A673 (cell line): Measurements from ENCODE around the gene AIP.
"Not testable (repeated sequence)": the region's sequence is repeated elsewhere in the genome, so short reads cannot be mapped to it uniquely, and the experiment has no call there.

Experiments used
- EZH2 ChIP-seq: fragments of 200-600 bp; sonication (generic); IDR thresholded peaks from 2 replicates; pipeline ENCODE4 v1.6.1; 2017; ENCODE audit warnings: borderline replicate concordance, low read depth, mild to moderate bottlenecking, mixed read lengths, antibody characterized with exemption, low read length; ENCODE audit not compliant: poor library complexity, severe bottlenecking
- TF ChIP-seq, protein P1 (sequence below): fragments of 300-800, 200-600 bp; sonication (generic); conservative IDR thresholded peaks from 2 replicates; pipeline ENCODE4 v1.5.1; 2017; ENCODE audit warnings: low read depth, mild to moderate bottlenecking, antibody characterized with exemption, low read length, moderate library complexity, mixed read lengths

DNA sequence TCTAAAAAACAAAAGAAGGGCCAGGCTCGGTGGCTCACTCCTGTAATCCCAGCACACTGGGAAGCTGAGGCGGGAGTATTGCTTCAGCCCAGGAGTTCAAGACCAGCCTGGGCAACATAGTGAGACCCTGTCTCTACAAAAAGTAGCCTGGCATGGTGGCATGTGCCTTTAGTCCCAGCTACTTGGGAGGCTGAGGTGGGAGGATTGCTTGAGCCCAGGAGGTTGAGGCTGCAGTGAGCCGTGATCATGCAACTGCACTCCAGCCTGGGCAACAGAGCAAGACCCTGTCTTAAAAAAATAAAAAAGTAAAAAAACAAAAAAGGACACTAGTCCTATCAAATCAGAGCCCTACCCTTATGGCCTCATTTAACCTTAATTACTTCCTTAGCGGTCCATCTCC is 28.7 kb downstream of the AIP start:
- TF ChIP-seq, protein P1, sequence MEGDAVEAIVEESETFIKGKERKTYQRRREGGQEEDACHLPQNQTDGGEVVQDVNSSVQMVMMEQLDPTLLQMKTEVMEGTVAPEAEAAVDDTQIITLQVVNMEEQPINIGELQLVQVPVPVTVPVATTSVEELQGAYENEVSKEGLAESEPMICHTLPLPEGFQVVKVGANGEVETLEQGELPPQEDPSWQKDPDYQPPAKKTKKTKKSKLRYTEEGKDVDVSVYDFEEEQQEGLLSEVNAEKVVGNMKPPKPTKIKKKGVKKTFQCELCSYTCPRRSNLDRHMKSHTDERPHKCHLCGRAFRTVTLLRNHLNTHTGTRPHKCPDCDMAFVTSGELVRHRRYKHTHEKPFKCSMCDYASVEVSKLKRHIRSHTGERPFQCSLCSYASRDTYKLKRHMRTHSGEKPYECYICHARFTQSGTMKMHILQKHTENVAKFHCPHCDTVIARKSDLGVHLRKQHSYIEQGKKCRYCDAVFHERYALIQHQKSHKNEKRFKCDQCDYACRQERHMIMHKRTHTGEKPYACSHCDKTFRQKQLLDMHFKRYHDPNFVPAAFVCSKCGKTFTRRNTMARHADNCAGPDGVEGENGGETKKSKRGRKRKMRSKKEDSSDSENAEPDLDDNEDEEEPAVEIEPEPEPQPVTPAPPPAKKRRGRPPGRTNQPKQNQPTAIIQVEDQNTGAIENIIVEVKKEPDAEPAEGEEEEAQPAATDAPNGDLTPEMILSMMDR: not testable (repeated sequence)
- not testable (repeated sequence) for TF ChIP-seq EZH2
